ENCODE results near the gene MBOAT7. TPM values are rescaled to one million over a fixed set of nuclear protein-coding genes. Genes with fewer than 3 reads are reported as not detected.

Gene MBOAT7
- total RNA-seq, 1 experiment from 2014 or later: 27.5 TPM

Other genes with a start within 250 kb of the MBOAT7 start
- 0.58 and 0.84 TPM in 2 replicates for gene CACNG8, start 226.6 kb downstream of the MBOAT7 start, total RNA-seq (2014; rRNA removed; shearing (Covaris generic))
- 4.6 and 4.9 TPM in 2 replicates for gene CACNG6, start 197.9 kb downstream of the MBOAT7 start, total RNA-seq (2014; rRNA removed; shearing (Covaris generic))
- not detected in 2 replicates for gene VSTM1, start 125.7 kb downstream of the MBOAT7 start, total RNA-seq (2014; rRNA removed; shearing (Covaris generic))
- gene TARM1, start 108.2 kb downstream of the MBOAT7 start, total RNA-seq (2014; rRNA removed; shearing (Covaris generic)): not detected in 2 replicates
- 0.22 and 0.32 TPM in 2 replicates for gene OSCAR, start 88.8 kb downstream of the MBOAT7 start, total RNA-seq (2014; rRNA removed; shearing (Covaris generic))
- gene NDUFA3, start 86.7 kb downstream of the MBOAT7 start, total RNA-seq (2014; rRNA removed; shearing (Covaris generic)): 31.8 and 38.6 TPM in 2 replicates
- gene TFPT, start 73.9 kb downstream of the MBOAT7 start, total RNA-seq (2014; rRNA removed; shearing (Covaris generic)): 8.3 and 10.2 TPM in 2 replicates
- 28.5 and 34.1 TPM in 2 replicates for gene PRPF31, start 73.8 kb downstream of the MBOAT7 start, total RNA-seq (2014; rRNA removed; shearing (Covaris generic))
- gene CNOT3, start 51.8 kb downstream of the MBOAT7 start, total RNA-seq (2014; rRNA removed; shearing (Covaris generic)): 12.3 and 19.2 TPM in 2 replicates
- 7.7 and 8.2 TPM in 2 replicates for gene LENG1, start 29.9 kb downstream of the MBOAT7 start, total RNA-seq (2014; rRNA removed; shearing (Covaris generic))
- 0.30 and 0.63 TPM in 2 replicates for gene TMC4, start 16.4 kb downstream of the MBOAT7 start, total RNA-seq (2014; rRNA removed; shearing (Covaris generic))
- 27.3 and 38.4 TPM in 2 replicates for gene TSEN34, start 1.7 kb upstream of the MBOAT7 start, total RNA-seq (2014; rRNA removed; shearing (Covaris generic))
- gene RPS9, start 11.3 kb upstream of the MBOAT7 start, total RNA-seq (2014; rRNA removed; shearing (Covaris generic)): 2,109 and 2,437 TPM in 2 replicates
- not detected in 2 replicates for gene LILRB3, start 33.4 kb upstream of the MBOAT7 start, total RNA-seq (2014; rRNA removed; shearing (Covaris generic))
- gene LILRA6, start 53.2 kb upstream of the MBOAT7 start, total RNA-seq (2014; rRNA removed; shearing (Covaris generic)): not detected in 2 replicates
- gene LILRB5, start 67.7 kb upstream of the MBOAT7 start, total RNA-seq (2014; rRNA removed; shearing (Covaris generic)): not detected in 2 replicates
- not detected in 2 replicates for gene LILRB2, start 91.5 kb upstream of the MBOAT7 start, total RNA-seq (2014; rRNA removed; shearing (Covaris generic))
- gene LILRA5, start 123.6 kb upstream of the MBOAT7 start, total RNA-seq (2014; rRNA removed; shearing (Covaris generic)): not detected in 2 replicates
- not detected in 2 replicates for gene LILRA4, start 149.6 kb upstream of the MBOAT7 start, total RNA-seq (2014; rRNA removed; shearing (Covaris generic))
- gene LAIR1, start 175.4 kb upstream of the MBOAT7 start, total RNA-seq (2014; rRNA removed; shearing (Covaris generic)): not detected in 2 replicates
- gene TTYH1, start 225.9 kb upstream of the MBOAT7 start, total RNA-seq (2014; rRNA removed; shearing (Covaris generic)): not detected in 2 replicates

Measured in NCI-H460 (cell line).